SK-N-SH treated with all-trans-retinoic acid at 6 μM for 48 hours (cell line): ENCODE measurements around the gene NDUFA11.

Experiments used
- ATAC-seq: fragments of 200-7000 bp; cut with Tn5 transposase; 3 replicates; pipeline ENCODE4 v1.9.1; 2020; ENCODE audit warnings: mild to moderate bottlenecking, moderate library complexity
- ARNTL ChIP-seq: fragments of 450-650 bp; formaldehyde crosslinking; IDR thresholded peaks from 2 replicates; pipeline ENCODE4 v1.5.0; 2020; ENCODE audit warnings: low read depth, mild to moderate bottlenecking, moderate library complexity, borderline replicate concordance
- BACH2 ChIP-seq: fragments of 250-450 bp; sonication (Bioruptor Pico); IDR thresholded peaks from 2 replicates; pipeline ENCODE4 v1.9.0; 2021; ENCODE audit warnings: mild to moderate bottlenecking, borderline replicate concordance
- CSDC2 ChIP-seq: fragments of 250-450 bp; sonication (Bioruptor Pico); IDR thresholded peaks from 2 replicates; pipeline ENCODE4 v1.5.0; 2020; ENCODE audit warnings: mild to moderate bottlenecking, moderate library complexity
- GLIS3 ChIP-seq: fragments of 250-450 bp; sonication (Bioruptor Pico); IDR thresholded peaks from 2 replicates; pipeline ENCODE4 v1.5.0; 2020; ENCODE audit warnings: mild to moderate bottlenecking, moderate library complexity
- PPARA ChIP-seq: fragments of 250-450 bp; sonication (Bioruptor Pico); IDR thresholded peaks from 2 replicates; pipeline ENCODE4 v1.5.0; 2020; ENCODE audit warnings: mild to moderate bottlenecking, borderline replicate concordance
- RARB ChIP-seq: fragments of 250-450 bp; sonication (Bioruptor Pico); IDR thresholded peaks from 2 replicates; pipeline ENCODE4 v1.8.0; 2021; ENCODE audit warnings: mild to moderate bottlenecking, moderate library complexity
- SNAI2 ChIP-seq: fragments of 250-450 bp; sonication (Bioruptor Pico); IDR thresholded peaks from 2 replicates; pipeline ENCODE4 v1.5.0; 2020; ENCODE audit warnings: mild to moderate bottlenecking, moderate library complexity
- TCF4 ChIP-seq: fragments of 250-450 bp; sonication (Bioruptor Pico); IDR thresholded peaks from 2 replicates; pipeline ENCODE4 v1.8.0; 2021; ENCODE audit warnings: mild to moderate bottlenecking, moderate library complexity, borderline replicate concordance
- TOX ChIP-seq: fragments of 250-450 bp; sonication (Bioruptor Pico); IDR thresholded peaks from 2 replicates; pipeline ENCODE4 v1.8.0; 2021; ENCODE audit warnings: mild to moderate bottlenecking, moderate library complexity, borderline replicate concordance
- ZC3H10 ChIP-seq: fragments of 250-450 bp; sonication (Bioruptor Pico); IDR thresholded peaks from 2 replicates; pipeline ENCODE4 v1.5.1; 2021; ENCODE audit warnings: mild to moderate bottlenecking, moderate library complexity
- ZFP3 ChIP-seq: fragments of 250-450 bp; sonication (Bioruptor Pico); IDR thresholded peaks from 2 replicates; pipeline ENCODE4 v1.5.0; 2020; ENCODE audit warnings: mild to moderate bottlenecking, moderate library complexity
- ZFP30 ChIP-seq: fragments of 450-650 bp; formaldehyde crosslinking; IDR thresholded peaks from 2 replicates; pipeline ENCODE4 v1.5.0; 2022; ENCODE audit warnings: mild to moderate bottlenecking, moderate library complexity
- ZNF565 ChIP-seq: fragments of 450-650 bp; formaldehyde crosslinking; conservative IDR thresholded peaks from 2 replicates; pipeline ENCODE4 v1.5.0; 2020; ENCODE audit warnings: low read depth, mild to moderate bottlenecking, moderate library complexity
- ZNF8 ChIP-seq: fragments of 450-650 bp; formaldehyde crosslinking; IDR thresholded peaks from 2 replicates; pipeline ENCODE4 v1.5.0; 2020; ENCODE audit warnings: mild to moderate bottlenecking, moderate library complexity
- TF ChIP-seq, protein P1 (sequence below): fragments of 250-450 bp; sonication (Bioruptor Pico); IDR thresholded peaks from 2 replicates; pipeline ENCODE4 v1.5.0; 2020; ENCODE audit warnings: mild to moderate bottlenecking, moderate library complexity
- TF ChIP-seq, protein P2 (sequence below): fragments of 250-450 bp; sonication (Bioruptor Pico); IDR thresholded peaks from 2 replicates; pipeline ENCODE4 v1.5.1; 2021; ENCODE audit warnings: mild to moderate bottlenecking, moderate library complexity
- TF ChIP-seq, protein P3 (sequence below): fragments of 250-450 bp; sonication (Bioruptor Pico); IDR thresholded peaks from 2 replicates; pipeline ENCODE4 v1.8.0; 2020; ENCODE audit warnings: mild to moderate bottlenecking, moderate library complexity, borderline replicate concordance
- TF ChIP-seq, protein P4 (sequence below): fragments of 250-450 bp; sonication (Bioruptor Pico); IDR thresholded peaks from 2 replicates; pipeline ENCODE4 v1.5.1; 2020; ENCODE audit warnings: low read depth, mild to moderate bottlenecking, moderate library complexity

The NDUFA11 gene

DNA sequence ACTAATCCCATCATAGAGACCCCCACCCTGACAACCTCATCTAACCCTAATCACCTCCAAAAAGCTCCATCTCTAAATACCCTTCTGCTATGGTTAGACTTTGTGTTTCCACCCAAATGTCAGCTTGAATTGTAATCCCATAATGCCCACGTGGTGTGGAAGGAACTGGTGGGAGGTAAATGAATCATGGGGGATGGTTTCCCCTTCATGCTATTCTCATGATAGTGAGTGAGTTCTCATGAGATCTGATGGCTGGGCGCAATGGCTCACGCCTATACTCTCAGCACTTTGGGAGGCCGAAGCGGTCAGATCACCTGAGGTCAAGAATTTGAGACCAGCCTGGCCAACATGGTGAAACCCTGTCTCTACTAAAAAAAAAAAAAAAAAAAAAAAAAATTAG, 3.7 kb upstream of the NDUFA11 start (continued):
- TF ChIP-seq, protein P1, sequence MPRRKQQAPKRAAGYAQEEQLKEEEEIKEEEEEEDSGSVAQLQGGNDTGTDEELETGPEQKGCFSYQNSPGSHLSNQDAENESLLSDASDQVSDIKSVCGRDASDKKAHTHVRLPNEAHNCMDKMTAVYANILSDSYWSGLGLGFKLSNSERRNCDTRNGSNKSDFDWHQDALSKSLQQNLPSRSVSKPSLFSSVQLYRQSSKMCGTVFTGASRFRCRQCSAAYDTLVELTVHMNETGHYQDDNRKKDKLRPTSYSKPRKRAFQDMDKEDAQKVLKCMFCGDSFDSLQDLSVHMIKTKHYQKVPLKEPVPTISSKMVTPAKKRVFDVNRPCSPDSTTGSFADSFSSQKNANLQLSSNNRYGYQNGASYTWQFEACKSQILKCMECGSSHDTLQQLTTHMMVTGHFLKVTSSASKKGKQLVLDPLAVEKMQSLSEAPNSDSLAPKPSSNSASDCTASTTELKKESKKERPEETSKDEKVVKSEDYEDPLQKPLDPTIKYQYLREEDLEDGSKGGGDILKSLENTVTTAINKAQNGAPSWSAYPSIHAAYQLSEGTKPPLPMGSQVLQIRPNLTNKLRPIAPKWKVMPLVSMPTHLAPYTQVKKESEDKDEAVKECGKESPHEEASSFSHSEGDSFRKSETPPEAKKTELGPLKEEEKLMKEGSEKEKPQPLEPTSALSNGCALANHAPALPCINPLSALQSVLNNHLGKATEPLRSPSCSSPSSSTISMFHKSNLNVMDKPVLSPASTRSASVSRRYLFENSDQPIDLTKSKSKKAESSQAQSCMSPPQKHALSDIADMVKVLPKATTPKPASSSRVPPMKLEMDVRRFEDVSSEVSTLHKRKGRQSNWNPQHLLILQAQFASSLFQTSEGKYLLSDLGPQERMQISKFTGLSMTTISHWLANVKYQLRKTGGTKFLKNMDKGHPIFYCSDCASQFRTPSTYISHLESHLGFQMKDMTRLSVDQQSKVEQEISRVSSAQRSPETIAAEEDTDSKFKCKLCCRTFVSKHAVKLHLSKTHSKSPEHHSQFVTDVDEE = no peak
- no peak for TF ChIP-seq GLIS3 (CRISPR knock-in tag)

DNA sequence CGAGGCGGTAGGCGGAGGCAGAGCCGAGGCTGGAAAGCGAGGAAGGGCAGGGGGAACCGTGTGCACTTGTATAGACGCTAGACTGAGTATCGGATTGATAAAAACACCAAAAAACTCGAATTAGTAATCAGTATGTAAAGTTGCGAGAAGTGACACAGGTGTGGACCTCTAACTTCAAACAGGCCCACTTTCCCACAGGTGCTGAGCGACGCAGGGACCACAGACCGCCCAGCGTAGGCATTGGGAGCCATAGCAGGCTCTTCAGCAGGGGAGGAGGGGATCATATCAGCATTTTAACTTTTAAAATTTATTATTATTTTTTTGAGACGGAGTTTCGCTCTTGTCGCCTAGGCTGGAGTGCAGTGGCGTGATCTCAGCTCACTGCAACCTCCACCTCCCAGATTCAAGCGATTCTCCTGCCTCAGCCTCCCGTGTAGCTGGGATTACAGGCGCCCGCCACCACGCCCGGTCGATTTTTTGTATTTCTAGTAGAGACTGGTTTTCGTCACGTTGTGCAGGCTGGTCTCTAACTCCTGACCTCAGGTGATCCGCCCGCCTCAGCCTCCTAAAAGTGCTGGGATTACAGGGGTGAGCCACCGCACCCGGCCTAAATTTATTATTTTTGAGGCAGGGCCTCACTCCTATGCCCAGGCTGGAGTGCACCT, 1.7 kb upstream of the NDUFA11 start:
- ATAC-seq = no peak

DNA sequence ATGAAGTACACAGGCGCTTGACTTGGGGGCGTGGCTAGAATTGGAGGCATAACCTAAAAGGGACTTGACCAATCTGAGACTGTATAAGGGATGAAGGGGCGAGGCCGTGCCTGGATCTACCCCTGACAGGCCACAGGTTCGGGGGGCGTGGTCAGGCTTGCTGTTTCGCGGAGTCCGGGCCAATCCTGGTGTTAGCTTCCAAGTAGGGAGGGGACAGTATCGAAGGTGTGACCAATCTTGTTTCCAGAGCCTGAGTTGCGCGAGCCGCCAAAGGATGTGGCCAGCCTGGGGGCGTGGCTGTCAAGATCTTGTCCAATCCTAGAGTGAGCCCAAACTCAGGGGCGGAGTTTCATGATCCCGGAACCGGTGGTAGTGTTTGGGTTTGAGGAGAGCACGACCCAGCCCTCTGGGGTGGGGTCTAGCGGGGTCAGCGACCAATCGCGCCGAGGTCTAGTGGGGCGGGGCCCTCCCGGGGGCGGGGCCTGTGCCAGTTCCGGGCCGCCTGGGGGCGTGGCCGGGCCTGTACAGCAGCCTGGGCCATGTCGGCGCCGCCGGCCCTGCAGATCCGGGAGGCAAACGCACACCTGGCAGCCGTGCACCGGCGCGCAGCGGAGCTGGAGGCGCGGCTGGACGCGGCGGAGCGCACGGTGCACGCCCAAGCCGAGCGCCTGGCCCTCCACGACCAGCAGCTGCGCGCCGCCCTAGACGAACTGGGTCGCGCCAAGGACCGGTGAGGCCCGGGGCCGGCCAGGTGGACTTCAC, 943 bp upstream of the NDUFA11 start, which contains the start of gene VMAC:
Gene VMAC, plus strand, starts transcription at position 521 of the 762 bp plus-strand sequence. Its CDS starts 19 bp downstream, at position 540.
- no peak for TF ChIP-seq ZNF565 (CRISPR knock-in tag)
- TF ChIP-seq TOX (CRISPR knock-in tag) = no peak
- no peak for TF ChIP-seq GLIS3 (CRISPR knock-in tag)
- TF ChIP-seq PPARA = no peak
- TF ChIP-seq CSDC2 (CRISPR knock-in tag) = no peak
- TF ChIP-seq RARB (CRISPR knock-in tag) = no peak
- TF ChIP-seq, protein P2, sequence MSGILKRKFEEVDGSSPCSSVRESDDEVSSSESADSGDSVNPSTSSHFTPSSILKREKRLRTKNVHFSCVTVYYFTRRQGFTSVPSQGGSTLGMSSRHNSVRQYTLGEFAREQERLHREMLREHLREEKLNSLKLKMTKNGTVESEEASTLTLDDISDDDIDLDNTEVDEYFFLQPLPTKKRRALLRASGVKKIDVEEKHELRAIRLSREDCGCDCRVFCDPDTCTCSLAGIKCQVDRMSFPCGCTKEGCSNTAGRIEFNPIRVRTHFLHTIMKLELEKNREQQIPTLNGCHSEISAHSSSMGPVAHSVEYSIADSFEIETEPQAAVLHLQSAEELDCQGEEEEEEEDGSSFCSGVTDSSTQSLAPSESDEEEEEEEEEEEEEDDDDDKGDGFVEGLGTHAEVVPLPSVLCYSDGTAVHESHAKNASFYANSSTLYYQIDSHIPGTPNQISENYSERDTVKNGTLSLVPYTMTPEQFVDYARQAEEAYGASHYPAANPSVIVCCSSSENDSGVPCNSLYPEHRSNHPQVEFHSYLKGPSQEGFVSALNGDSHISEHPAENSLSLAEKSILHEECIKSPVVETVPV = no peak
- no peak for TF ChIP-seq SNAI2 (CRISPR knock-in tag)
- no peak for TF ChIP-seq ZNF8
- no peak for TF ChIP-seq BACH2 (CRISPR knock-in tag)
- peak; percentile 87 for ATAC-seq

More for the DNA sequence above, 1.7 kb upstream of the NDUFA11 start:
- TF ChIP-seq SNAI2 (CRISPR knock-in tag) (no peak), ZNF565 (CRISPR knock-in tag) (no peak), GLIS3 (CRISPR knock-in tag) (no peak), BACH2 (CRISPR knock-in tag) (no peak)
- TF ChIP-seq, protein P3, sequence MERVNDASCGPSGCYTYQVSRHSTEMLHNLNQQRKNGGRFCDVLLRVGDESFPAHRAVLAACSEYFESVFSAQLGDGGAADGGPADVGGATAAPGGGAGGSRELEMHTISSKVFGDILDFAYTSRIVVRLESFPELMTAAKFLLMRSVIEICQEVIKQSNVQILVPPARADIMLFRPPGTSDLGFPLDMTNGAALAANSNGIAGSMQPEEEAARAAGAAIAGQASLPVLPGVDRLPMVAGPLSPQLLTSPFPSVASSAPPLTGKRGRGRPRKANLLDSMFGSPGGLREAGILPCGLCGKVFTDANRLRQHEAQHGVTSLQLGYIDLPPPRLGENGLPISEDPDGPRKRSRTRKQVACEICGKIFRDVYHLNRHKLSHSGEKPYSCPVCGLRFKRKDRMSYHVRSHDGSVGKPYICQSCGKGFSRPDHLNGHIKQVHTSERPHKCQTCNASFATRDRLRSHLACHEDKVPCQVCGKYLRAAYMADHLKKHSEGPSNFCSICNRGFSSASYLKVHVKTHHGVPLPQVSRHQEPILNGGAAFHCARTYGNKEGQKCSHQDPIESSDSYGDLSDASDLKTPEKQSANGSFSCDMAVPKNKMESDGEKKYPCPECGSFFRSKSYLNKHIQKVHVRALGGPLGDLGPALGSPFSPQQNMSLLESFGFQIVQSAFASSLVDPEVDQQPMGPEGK (CRISPR knock-in tag) = no peak

DNA sequence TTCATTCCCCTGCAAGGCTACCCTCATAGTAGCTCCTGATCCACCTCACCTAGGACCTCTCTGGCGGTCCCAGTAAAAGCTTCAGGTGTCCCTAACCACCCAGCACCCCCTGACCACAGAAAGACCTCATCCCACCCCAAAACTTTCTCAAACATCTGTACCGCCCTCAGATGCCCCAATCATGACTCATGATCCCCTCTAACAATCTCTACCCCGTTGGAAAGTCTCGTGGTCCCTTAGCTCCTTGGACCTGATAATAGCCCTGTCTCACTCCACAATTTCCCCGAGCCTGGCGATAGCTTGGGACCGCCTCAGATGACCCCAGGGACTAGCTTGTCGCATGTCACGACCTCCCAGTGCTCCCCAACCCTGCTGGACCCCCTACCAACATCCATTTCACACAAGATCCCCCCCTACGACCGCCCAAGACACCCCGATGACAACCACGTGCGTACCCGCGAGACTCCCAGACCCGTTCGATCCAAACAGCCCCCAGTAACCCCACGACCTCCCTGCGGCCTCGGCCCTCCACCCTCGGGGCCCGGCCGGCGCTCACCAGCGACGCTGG, 450 bp downstream of the NDUFA11 start:
- ATAC-seq = no peak
- TF ChIP-seq, protein P1 = no peak
- TF ChIP-seq TOX (CRISPR knock-in tag) (no peak), ZNF8 (no peak), GLIS3 (CRISPR knock-in tag) (no peak), TCF4 (CRISPR knock-in tag) (no peak; the same call in 1 of the 2 replicates), RARB (CRISPR knock-in tag) (no peak), ZNF565 (CRISPR knock-in tag) (no peak), ARNTL (no peak), ZFP3 (no peak), PPARA (no peak), ZFP30 (CRISPR knock-in tag) (no peak), ZC3H10 (CRISPR knock-in tag) (no peak)
- TF ChIP-seq, protein P4, sequence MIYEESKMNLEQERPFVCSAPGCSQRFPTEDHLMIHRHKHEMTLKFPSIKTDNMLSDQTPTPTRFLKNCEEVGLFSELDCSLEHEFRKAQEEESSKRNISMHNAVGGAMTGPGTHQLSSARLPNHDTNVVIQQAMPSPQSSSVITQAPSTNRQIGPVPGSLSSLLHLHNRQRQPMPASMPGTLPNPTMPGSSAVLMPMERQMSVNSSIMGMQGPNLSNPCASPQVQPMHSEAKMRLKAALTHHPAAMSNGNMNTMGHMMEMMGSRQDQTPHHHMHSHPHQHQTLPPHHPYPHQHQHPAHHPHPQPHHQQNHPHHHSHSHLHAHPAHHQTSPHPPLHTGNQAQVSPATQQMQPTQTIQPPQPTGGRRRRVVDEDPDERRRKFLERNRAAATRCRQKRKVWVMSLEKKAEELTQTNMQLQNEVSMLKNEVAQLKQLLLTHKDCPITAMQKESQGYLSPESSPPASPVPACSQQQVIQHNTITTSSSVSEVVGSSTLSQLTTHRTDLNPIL = no peak
- TF ChIP-seq, protein P2 = no peak
